T follicular helper cell (primary cell): Measurements from ENCODE around the gene DLG1.
A peak's percentile ranks its signal among the peaks of the same experiment; 100 is the strongest.
"Not testable (repeated sequence)": the region's sequence is repeated elsewhere in the genome, so short reads cannot be mapped to it uniquely, and the experiment has no call there.

Source experiments
- DNase-seq: peaks from one replicate; pipeline ENCODE4 v3.0.0-alpha.2; 2020; ENCODE audit warnings: low read depth

DLG1 gene

DNA sequence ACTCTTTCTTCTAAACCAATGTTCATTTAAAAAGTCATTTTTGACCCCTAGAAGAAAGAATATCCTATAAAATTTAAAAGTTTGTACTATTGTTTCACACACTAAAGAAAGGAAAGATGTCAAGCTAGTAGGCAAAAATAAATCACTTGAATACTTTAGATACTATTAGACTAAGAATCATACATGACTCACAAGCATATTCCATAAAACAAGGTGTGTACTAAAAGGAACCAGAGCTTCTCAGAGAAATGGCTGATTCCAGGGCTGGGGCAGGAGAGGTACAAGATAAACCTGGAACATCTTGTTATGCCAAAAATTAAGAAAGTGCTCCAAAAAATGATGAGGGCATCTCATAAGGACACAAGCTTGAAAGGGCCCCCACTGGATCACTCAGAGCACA, 8.7 kb downstream of the DLG1 start:
- no peak for DNase-seq

DNA sequence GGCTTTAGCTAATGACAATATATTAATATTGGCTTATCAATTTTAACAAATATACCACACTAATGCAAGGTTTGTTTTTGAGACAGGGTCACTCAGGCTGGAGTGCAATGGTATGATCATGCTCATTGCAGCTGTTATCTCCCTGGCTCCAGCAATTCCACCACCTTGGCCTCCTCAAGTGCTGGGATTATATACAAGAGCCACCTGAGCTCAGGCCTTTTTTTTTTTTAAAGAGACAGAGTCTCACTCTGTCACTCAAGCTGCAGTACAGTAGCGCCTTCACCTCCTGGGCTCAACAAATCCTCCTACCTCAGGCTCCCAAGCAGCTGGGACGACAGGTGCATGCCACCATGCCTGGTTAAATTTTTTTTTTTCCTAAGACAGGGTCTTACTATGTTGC, 11.7 kb downstream of the DLG1 start:
- no peak for DNase-seq

DNA sequence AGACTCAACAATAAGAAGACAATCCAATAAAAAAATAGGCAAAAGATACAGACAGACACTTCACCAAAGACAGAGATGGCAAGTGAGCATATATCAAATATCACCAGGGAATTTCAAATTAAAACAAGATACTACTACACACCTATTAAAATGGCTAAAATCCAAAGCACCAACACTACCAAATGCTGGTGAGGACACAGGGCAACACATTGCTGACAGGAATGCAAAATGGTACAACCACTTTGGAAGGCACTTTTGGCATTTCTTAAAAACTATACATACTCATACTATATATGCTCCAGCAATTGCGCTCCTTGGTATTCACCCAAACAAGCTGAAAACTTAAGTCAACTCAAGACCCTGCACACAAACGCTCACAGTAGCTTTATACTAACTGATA, 12.9 kb downstream of the DLG1 start:
- no peak for DNase-seq

DNA sequence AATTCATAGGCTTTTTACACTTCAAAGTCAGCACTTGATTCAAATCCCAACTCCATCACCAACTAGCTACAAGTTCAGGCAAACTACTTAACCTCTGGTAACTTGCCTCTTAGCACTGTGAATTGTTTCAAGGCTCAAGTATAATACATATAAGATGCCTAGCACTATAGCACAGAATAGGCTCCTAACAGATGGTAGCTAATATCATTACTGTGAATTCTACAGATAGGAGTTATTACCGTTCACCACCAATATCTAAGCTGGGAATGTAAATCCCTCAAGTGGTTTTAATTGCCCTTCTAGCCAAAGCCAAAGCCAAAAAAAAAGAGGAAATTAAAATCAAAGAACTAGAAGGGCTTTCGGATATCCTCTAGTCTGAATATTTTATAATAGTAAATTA, 15.4 kb downstream of the DLG1 start:
- DNase-seq: no peak

DNA sequence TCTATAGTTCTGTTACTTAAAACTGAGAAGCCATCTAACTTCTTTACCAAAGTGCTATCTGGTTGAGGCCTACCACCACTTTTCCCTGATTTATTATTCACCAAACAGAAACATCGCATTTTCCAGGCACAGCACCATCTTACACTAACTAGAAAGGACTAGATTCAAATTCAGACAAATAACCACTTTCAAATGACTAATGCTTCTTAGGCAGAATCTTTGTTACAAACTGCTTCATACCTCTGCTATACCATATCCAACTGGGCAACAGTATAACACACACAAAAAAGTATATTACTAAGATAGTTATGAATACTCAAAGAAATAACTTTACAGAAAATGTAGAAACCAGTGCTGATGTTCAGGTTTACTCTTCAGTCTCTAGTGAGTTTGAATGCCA, 16.6 kb downstream of the DLG1 start:
- DNase-seq: no peak

DNA sequence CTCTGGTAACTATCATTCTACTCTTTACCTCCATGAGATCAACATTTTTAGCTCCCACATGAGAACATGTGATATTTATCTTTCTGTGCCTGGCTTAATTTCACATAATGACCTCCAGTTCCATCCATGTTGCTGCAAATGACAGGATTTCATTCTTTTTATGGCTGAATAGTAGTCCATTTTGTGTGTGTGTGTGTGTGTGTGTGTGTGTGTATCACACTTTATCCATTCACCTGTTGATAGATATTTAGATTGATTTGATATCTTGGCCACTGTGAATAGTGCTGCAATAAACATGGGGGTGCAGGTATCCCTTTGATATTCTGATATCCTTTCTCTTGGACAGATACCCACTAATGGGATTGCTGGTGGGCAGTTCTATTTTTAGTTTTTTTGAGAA, 18.3 kb downstream of the DLG1 start:
- DNase-seq: no peak

DNA sequence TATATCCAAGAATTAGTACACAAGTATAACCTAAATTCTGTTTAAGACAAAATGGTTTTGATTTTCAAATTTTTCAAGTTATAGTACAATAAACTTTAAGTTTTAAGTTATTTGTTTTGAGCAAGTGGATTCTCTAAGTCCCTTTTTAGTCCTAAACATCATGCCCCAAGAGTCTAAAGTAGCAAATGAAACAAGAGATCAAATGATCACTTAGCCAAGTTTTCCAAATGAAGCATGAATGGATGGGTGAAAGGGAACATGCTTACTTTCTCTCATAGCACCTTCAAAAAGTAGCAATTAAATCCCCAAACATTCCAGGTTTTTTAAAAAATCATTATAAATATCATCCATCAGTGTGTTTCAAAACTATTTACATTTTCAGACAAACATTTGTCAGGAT, 19.5 kb downstream of the DLG1 start:
- no peak for DNase-seq

DNA sequence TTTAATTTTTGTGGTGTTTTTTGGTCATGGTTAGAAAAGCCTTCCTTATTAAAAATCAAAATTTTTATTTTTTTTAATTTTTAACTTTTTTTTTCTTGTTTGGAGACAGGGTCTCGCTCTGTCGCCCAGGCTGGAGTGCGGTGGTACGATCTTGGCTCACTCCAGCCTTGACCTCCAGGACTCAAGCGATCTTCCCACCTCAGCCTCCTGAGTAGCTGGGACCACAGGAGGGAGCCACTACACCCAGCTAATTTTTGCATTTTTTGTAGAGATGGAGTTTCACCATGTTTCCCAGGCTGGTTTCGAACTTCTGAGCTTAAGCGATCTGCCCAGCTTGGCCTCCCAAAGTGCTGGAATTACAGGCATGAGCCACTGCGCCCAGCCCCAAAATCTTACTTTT, 21.6 kb downstream of the DLG1 start:
- DNase-seq: not testable (repeated sequence)

DNA sequence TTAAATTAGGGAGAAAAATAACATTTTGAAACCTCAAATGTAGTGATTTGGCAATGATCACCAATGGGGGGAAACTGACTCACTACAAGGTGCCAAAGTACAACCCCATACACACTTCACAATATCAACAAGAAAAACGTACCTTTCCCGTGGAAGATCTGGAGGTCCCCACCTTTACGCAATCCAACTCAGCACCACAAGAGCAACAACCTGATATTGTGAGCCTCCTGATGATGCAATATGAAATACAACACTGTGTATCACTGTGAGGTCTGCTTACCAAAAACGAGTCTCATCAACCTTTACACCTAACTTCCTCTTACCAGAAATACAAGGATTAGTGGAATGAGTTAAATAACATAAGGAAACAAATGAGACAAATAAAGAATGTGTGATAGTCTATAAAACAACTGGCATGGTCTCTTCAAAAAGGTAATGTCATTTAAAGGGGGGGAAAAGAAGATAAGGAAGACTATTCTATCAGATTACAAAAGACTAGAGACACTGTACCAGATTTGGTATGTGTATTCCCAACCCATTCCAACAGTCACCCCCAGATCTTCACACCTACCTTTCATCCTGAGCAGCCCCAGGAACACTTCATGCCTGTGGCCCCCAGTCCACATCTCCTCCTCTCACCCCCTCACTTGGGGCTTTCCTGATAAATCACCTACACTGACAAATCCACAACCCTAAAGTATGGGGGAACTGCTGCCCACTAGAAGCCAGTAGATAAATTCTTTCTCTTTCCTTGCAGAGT, 27.7 kb downstream of the DLG1 start:
- no peak for DNase-seq

DNA sequence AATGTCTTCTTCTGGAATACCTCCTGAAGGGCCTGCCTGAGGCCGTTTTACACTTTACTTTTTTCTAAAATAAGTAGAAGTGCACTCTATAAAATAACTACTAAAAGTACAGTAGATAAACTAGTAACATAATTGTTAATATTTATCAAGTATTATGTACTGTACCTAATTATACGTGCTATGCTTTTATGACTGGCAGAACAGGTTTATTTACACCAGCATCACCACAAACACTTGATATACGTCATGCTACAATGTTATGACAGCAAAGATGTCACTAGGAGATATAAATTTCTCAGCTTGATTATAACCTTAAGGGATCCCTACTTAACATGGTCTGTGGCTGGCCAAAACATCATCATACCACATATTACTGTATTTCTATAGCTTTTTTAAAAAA, 29.4 kb downstream of the DLG1 start:
- DNase-seq: no peak

DNA sequence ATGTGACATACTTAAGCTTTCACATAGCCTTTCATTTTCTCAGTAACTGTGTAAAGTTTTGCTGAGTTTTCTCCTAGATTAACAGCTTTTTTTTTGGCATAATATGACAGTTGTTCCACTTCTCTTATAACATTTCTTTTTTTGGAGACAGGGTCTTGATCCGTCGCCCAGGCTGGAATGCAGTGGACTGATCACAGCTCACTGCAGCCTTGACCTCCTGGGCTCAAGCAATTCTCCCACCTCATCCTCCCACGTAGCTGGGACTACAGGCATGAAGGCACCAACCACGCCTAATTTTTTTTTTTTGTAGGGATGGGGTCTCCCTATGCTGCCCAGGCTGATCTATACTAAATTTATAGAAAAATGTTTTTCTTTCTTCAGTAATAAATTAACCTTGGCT, 30.1 kb downstream of the DLG1 start:
- DNase-seq: no peak

DNA sequence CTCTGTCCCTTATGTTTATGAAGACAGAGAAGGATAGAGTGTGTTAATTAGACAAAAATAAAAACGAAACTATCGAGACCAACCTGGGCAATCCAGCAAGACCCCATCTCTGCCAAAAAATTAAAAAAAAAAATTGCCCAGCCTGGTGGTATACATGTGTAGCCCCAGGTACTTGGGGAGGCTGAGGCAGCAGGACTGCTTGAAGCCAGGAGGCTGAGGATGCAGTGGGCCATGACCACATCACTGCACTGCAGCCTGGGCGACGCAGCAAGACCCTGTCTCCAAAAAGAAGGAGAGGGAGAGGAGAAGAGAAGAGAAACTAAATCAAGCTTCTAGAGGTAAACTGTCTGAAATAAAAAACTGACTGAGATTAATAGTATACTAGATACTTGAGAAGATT, 32.1 kb downstream of the DLG1 start:
- DNase-seq: no peak

DNA sequence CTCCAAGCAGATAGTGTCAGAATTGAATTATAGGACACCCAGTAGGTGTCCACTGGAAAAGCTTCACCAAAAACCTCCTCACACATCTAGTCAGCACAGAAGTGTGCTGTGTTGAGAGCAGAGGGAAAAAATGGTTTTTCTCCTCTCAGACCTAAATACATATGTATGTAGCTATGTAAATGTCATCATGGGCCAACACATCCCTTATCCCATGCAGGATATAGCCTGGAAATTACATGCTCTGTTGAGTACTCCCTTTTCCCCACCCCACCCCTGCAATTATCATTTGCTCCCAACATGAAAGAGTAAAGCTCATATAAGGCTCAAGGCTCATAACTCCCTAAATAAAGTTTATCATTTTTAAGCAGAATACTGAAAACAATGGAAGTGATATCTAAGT, 35.7 kb downstream of the DLG1 start:
- DNase-seq: no peak

DNA sequence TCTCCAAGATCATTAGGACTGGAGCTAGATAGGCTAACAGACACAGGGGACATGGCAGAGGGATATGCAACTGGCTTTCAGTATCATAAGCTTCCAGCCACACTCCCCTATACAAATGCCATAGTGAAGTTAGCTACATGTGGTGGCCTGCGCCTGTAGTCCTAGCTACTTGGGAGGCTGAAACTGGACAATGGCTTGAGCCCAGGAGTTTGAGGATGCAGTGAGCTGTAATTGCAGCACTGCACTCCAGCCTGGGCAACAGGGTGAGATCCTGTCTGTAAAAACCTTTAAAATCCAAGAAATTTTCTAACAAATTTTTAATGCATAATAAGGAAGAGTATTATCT, 37.3 kb downstream of the DLG1 start:
- DNase-seq: no peak

DNA sequence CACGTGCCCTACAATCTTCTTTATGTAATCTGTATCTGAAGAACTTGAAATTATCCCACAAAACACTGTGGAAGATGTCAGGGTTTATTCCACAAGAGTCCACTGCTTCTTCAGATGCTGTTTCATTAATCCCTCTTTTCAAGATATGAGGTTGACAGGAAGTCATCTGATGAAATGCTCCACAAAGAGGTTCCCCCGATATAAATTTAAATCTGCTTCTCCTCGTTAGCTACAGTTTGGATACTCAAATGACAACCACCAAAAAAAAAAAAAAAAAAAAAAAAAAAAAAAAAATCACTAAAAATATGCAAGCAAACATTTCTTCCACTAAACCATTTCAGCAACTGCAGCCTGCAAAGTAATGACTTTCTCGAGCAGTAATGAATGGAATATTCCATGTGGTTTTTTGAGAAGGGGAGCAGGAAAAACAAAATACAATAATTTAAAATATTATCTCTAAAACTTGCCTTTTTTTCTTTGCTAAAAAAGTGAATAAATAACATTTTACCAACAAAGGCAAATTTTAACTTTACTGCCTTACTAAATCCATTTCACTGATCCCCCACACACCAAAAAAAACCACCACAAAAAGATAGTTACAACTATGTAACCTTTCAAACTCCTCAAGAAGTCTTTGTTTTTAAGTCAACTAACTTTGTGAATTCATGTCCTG, 37.8 kb downstream of the DLG1 start:
- DNase-seq: no peak

DNA sequence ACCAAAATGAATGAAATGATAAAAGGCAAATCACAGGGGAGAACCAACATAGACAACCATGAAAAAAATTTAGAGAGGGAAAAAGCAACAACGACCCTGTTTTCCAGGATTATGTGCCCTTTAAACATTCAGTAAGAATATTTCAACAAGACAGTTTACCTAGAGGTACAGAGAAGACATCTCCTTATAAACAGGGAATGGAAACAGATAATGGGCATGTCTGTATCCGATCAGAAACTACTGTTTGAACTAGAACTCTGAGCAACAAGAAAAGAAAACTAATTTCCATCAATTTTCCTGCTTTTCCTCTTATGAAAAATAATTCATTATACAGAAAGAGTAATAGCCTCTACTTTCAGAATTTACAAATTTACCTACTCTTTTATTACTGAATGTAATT, 39.3 kb downstream of the DLG1 start:
- DNase-seq: no peak

DNA sequence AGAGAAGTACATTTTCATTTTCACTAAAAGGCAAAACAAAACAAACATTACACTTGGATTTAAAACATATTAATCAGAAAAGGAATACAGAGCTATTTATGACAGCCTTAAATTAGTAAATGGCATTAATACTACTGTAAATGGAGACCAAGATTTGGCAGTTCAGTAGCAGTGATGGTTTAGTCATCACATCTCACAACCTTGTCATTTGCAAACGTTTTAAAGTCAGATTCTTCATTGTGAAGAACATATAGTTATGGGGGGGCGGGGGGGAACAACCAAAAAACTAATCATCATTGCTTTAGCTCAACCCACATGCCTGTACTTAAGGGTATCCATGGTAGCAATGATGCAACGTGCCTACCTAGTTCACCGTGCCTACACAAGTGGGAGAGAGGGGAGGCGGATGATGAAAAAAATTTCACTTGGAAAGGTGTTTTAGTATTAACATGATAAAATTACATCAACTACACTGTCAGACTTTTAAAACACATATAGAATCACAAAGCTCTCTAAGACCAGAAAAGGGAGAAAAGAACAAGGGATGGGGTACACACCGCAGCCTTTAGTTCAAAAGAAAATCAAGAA, 40.1 kb downstream of the DLG1 start:
- no peak for DNase-seq

DNA sequence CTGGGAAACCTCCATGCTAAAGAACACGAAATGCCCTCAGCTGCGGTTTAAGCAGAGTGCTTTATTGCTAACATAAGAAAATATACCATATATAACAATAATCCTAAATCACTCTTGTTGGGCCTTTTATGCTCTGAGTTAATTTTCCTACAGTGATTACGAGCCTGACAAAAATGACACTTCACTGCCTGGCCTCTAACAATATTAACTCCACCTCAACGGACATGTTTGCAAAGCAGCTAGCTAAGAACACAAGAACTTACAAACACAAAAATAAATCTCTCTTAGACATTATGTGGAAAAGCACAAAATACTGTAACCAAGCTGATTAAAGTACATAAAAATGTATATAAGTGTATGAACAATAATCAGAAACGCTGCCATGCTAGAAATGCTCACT, 40.7 kb downstream of the DLG1 start:
- DNase-seq: no peak

DNA sequence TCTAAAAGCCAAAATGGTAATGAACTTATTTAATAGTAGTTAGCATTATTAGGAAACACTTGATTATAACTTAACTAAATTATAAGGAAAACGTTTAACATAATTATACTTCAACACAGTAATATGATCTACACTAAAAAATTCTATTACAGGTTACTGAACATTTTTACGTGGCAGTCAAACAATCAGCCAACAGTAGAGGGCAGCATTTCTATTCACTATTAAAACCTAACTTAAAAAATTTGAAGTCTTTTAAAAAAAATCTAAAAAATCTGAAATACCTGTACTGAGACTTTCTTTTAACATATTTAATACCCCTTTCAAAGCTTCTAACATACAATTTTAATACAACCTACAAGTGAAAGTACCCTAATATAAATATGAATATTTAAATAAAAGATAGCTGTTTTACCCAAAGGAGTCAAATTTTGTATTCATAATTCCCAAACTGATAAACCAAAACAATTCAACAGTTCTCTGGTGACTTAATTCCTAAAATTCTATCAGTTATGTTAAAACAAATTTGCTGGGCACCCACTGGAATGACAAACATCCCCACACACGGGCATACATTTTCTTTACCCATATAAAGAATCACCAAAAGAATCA, 41.5 kb downstream of the DLG1 start:
- DNase-seq: peak; percentile 11

DNA sequence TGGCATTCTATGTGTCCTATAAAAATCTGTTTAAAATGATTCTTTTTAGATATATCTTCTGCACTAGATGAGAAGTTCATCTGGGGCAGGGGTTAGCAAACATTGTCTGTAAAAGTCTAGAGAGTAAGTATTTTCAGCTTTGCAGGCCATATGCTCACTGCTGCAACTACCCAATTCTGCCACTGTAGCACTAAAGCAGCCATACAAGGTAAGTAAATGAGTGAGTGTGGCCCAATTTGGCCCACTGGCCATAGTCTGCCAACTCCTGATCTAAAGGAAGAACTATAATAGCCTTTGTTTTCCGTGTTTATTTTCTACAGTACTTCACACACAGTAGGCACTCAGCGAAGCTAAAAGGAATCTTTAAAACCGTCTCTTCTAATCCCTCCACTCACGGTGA, 42.3 kb downstream of the DLG1 start:
- DNase-seq: no peak

DNA sequence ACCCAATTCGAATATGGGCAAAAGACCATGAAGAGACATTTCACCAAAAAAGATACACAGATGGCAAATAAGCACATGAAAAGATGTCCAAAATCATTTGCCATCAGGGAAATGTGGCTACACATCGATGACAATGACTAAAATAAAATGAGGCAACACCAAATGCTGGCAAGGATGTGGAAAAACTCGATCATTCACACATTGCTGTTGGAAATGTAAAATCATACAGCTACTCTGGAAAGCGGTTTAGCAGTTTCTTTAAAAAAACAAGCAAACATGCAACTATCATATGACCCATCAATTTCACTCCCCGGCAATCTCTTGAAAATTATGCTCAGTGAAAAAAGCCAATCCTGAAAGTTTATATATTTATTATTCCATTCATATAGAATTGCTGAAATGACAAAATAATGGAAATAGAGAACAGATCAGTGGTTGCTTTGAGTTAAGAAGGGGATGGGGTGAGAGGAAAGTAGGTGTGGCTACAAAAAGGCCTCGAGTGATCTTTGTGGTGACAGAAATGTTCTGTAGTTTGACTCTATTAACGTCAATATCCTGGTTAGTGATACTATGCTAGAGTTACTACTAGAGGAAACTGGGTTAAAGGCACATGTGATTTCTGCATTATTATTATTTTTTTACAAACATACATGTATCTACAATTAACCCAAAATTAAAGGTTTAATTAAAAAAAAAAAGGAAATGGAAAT, 45.0 kb downstream of the DLG1 start:
- no peak for DNase-seq

DNA sequence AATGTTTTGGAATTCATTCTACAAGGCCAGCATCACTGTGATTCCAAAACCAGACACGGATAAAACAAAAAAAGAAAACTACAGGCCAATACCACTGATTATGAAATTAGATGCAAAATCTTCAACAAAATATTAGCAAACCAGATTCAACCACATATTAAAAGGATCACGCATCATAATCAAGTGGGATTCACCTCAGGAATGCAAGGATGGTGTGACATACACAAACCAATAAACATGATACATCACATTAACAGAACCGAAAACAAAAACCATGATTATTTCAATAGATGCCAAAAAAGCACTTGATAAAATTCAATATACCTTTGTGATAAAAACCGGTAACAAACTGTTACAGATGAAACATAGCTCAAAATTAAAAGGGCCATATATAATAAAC, 48.9 kb downstream of the DLG1 start:
- DNase-seq: no peak

DNA sequence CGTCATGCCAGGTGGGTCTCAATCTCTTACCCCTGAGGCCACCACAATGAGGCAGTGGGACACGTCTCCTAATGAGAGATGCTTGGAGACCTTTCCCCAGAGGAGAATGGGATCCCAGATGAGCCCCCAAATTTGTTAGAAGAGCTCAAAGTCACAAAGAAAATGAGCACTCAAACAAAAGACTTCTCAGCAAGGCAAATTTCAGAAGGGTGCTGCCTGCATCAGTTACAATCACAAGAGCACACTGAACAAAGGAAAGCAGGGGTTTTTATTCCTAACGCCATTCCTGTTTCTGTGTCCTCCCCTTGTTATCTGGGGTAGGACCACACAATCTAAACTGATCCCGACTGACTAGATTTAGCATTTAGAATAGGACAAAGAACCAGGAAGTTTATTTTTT, 50.1 kb downstream of the DLG1 start:
- no peak for DNase-seq
